ENCODE data around the gene KDM5B.

DNA sequence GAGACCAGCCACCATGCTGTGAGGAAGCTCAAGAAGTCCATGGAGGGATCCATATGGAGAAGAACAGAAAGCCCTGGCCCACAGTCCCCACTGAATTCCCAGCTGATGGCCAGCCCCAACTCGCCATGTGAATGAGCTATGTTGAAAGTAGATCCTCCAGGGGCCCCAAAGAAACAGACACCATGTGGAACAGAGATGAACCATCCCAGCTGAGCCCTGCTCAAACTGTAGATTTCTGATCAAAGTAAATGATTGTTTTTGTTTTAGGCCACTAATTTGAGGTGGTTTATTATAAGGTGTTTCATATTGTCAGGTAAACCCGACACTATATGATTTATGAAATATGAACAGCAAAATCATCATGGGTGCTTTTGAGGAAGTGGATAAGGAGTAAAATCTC is 130.8 kb downstream of the KDM5B start:
- TF ChIP-seq, protein P1, sequence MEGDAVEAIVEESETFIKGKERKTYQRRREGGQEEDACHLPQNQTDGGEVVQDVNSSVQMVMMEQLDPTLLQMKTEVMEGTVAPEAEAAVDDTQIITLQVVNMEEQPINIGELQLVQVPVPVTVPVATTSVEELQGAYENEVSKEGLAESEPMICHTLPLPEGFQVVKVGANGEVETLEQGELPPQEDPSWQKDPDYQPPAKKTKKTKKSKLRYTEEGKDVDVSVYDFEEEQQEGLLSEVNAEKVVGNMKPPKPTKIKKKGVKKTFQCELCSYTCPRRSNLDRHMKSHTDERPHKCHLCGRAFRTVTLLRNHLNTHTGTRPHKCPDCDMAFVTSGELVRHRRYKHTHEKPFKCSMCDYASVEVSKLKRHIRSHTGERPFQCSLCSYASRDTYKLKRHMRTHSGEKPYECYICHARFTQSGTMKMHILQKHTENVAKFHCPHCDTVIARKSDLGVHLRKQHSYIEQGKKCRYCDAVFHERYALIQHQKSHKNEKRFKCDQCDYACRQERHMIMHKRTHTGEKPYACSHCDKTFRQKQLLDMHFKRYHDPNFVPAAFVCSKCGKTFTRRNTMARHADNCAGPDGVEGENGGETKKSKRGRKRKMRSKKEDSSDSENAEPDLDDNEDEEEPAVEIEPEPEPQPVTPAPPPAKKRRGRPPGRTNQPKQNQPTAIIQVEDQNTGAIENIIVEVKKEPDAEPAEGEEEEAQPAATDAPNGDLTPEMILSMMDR (conservative IDR thresholded peaks at IDR 0.05; ENCODE audit: low read depth, low read length): no peak
- TF ChIP-seq EZH2 (IDR thresholded peaks at IDR 0.05; ENCODE audit: borderline replicate concordance, low read depth, low read length, poor library complexity, severe bottlenecking): no peak
